Spinal cord (tissue), 10 donors: ENCODE results near the gene FITM2. TPM values are rescaled to one million over a fixed set of nuclear protein-coding genes. Genes with fewer than 3 reads are reported as not detected.

Source experiments
- DNase-seq, 6 donors: peaks; one replicate each; pipeline versions ENCODE4 v3.0.0 to v3.0.0-alpha.2; 2013 to 2015; ENCODE audit warnings: low spot score in 6 of 6, low read depth in 4 of 6
- H3K27ac ChIP-seq: one replicate; pipeline ENCODE4 v1.5.1; 2013; ENCODE audit warnings: low read depth, low read length, control low read depth
- H3K27me3 ChIP-seq: one replicate; pipeline ENCODE4 v1.6.1; 2013; ENCODE audit warnings: low read length; ENCODE audit not compliant: control insufficient read depth, insufficient read depth
- H3K36me3 ChIP-seq: one replicate; pipeline ENCODE4 v1.6.1; 2013; ENCODE audit warnings: low read length; ENCODE audit not compliant: control insufficient read depth, insufficient read depth
- H3K4me1 ChIP-seq: one replicate; pipeline ENCODE4 v1.6.1; 2013; ENCODE audit warnings: low read length; ENCODE audit not compliant: control insufficient read depth, insufficient read depth
- H3K4me3 ChIP-seq: one replicate; pipeline ENCODE4 v1.5.1; 2013; ENCODE audit warnings: low read depth, low read length, control low read depth
- H3K9me3 ChIP-seq: one replicate; pipeline ENCODE4 v1.6.1; 2013; ENCODE audit warnings: low read length; ENCODE audit not compliant: control insufficient read depth, insufficient read depth
- WGBS: methylation state at CpG from one replicate; pipeline ENCODE4 v1.1.5; 2013; ENCODE audit warnings: missing lambda C conversion rate; ENCODE audit not compliant: insufficient coverage; 5-methylcytosine and 5-hydroxymethylcytosine counted together
- polyA plus RNA-seq, 2 donors: library from polyadenylated mRNA; unstranded; fragments of 120-200 nt; gene quantifications; one replicate each; pipeline ENCODE4 v1.2.1, GENCODE V29; 2013; ENCODE audit not compliant: insufficient read length in 2 of 2
- small RNA-seq: library from RNA; depleted of rRNA; stranded (forward); fragments of <200 nt; gene quantifications from one replicate; pipeline ENCODE3, GENCODE V24; 2014; ENCODE audit warnings: low replicate concordance
- total RNA-seq, 2 donors: library from RNA; depleted of rRNA in 1 of 2; stranded (reverse); fragments of 120-200 nt in 1 of 2; fragments of >200 nt in 1 of 2; gene quantifications; one replicate each; pipeline versions ENCODE4 v1.2.3 to v1.2.4, GENCODE V29; 2013 to 2014
- donor health status: healthy.

The FITM2 gene
- total and polyA plus RNA-seq, 4 donors, result 12.5 to 16.5 (median 14.2) TPM

DNA sequence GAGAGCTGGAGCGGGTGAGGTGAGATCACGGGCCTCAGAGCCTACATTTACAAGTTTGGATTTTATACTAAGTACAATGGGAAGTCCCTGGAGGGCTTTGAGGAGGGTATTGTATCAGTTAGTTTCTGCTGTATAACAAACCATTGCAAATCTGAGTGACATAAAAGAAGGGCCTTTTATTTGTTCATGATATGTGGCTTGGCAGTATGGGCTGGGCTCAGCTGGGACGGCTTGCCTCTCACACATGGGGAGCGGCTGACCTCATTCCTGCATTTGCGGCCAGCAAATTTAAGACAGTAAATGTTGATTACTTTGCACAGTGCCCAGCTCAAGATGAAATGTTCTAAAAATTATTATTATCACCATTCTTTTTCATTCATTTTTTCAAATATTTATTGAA, 42.2 kb downstream of the FITM2 start:
- Histone ChIP-seq H3K27me3 (no peaks in the 10 kb centered on the region), H3K27ac (no peak overlapping the region), H3K36me3 (peaks cover 49% of the 10 kb centered on the region), H3K4me1 (no peaks in the 10 kb centered on the region), H3K4me3 (no peak overlapping the region), H3K9me3 (no peaks in the 10 kb centered on the region)
- 90% methylated on average over 4 of the region's 5 CpGs for WGBS
- DNase-seq, result no peak

GRCh38 chr20:44264287-44264686, 46.7 kb downstream of the FITM2 start:
- no peaks in the 10 kb centered on the region for H3K27me3 ChIP-seq
- WGBS, result 67% methylated on average over 1 of the region's 5 CpGs
- DNase-seq, result no peak
- no peaks in the 10 kb centered on the region for H3K4me1 ChIP-seq
- peaks cover 46% of the 10 kb centered on the region for H3K36me3 ChIP-seq
- H3K27ac ChIP-seq, result no peak overlapping the region
- no peak overlapping the region for H3K4me3 ChIP-seq
- H3K9me3 ChIP-seq, result no peaks in the 10 kb centered on the region

DNA sequence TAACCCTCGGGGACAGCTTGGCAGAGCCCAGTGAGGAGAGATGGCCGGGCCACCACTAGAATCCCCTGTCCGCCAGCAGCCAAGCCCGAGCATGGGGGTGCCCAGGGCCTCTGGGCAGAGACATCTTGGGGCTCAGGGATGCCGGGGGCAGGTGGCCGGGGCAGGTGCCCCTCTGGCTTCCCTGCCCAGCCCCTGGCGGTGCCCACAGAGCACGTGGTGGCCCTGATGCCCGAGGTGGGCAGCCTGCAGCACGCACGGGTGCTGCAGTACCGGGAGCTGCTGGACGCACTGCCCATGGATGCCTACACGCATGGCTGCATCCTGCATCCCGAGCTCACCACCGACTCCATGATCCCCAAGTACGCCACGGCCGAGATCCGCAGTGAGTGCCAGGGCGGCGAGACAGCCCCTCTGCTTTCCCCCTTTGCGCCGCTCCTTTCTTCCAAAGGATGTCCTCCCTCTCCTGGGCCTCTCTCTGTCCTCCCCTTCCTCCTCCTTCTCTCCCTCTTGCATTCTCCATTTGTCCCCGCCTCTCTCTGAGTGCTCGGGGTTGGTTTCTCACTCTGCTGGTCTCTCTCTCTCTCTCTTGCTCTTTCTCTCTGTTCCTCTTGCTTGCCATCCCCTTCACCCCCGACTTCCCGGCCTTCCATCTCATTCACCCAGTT, 52.6 kb downstream of the FITM2 start:
- Histone ChIP-seq H3K27ac (no peak overlapping the region), H3K27me3 (no peaks in the 10 kb centered on the region), H3K9me3 (no peaks in the 10 kb centered on the region), H3K4me1 (no peaks in the 10 kb centered on the region), H3K4me3 (no peak overlapping the region), H3K36me3 (peaks cover 39% of the 10 kb centered on the region)
- 84% methylated on average over 28 of the region's 28 CpGs for WGBS
- no peak for DNase-seq

DNA sequence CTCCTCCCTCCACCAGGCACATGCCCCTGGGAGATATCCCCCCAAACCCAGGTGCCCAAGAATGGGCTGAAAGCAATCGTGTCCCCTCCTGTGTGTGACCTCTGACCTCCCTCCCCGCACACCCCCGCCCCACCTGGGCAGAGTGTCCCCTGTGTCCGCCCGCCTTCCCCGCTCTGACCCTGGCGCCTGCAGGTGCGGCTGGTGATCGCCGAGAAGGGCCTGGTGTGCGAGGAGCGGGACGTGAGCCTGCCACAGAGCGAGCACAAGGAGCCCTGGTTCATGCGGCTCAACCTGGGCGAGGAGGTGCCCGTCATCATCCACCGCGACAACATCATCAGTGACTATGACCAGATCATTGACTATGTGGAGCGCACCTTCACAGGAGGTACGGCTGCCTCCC, 54.0 kb downstream of the FITM2 start:
- H3K27me3 ChIP-seq, result no peaks in the 10 kb centered on the region
- 89% methylated on average over 21 of the region's 21 CpGs for WGBS
- no peak for DNase-seq
- peaks cover 32% of the 10 kb centered on the region for H3K36me3 ChIP-seq
- no peak overlapping the region for H3K27ac ChIP-seq
- no peaks in the 10 kb centered on the region for H3K9me3 ChIP-seq
- no peak overlapping the region for H3K4me3 ChIP-seq
- no peaks in the 10 kb centered on the region for H3K4me1 ChIP-seq

DNA sequence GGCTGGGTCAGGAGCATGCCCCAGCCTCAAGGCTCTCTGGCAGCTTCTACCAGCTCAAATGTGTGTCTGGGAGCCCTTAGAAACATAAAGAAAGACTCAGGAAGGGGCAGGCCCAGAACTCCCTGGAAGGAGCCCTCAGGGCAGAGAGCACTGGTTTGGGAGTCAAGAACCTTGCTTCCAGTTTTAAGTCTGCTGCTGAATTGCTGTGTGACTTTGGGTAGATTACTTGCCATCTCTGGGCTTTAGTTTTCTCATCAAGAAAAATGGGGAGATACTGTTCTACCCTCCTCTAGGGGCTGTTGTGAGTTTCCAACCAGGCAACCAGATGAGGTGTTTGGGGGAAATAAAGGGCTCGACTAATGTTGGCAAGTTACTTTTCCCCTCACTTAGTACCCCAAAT, 55.1 kb downstream of the FITM2 start:
- Histone ChIP-seq H3K27ac (no peak overlapping the region), H3K27me3 (no peaks in the 10 kb centered on the region), H3K9me3 (no peaks in the 10 kb centered on the region), H3K4me1 (peaks cover 5% of the 10 kb centered on the region), H3K4me3 (no peak overlapping the region), H3K36me3 (peaks cover 37% of the 10 kb centered on the region)
- no CpG with 5 or more reads among the region's 1 CpG for WGBS
- no peak for DNase-seq

DNA sequence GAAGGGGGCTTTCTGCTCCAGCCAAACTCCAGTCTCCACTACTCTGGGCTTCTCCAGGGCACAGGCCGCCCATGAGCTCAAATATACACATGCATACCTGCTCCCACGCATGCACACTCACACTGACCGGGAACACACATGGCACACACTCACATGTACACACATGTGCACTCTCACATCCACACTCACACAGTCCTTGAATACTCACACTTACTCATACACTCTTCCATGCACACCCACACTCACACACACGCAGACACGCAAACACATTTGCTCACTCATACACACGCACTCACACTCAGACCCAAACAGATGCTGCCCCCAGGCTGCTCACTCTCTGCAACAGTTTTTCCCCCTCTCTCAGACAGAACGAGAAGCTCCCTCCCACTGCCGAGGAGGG, 56.9 kb downstream of the FITM2 start:
- no peak overlapping the region for H3K4me3 ChIP-seq
- peaks cover 5% of the 10 kb centered on the region for H3K4me1 ChIP-seq
- H3K36me3 ChIP-seq, result peaks cover 28% of the 10 kb centered on the region
- no peaks in the 10 kb centered on the region for H3K27me3 ChIP-seq
- no peak for DNase-seq
- no peak overlapping the region for H3K27ac ChIP-seq
- H3K9me3 ChIP-seq, result no peaks in the 10 kb centered on the region
- WGBS, result 98% methylated on average over 5 of the region's 8 CpGs

DNA sequence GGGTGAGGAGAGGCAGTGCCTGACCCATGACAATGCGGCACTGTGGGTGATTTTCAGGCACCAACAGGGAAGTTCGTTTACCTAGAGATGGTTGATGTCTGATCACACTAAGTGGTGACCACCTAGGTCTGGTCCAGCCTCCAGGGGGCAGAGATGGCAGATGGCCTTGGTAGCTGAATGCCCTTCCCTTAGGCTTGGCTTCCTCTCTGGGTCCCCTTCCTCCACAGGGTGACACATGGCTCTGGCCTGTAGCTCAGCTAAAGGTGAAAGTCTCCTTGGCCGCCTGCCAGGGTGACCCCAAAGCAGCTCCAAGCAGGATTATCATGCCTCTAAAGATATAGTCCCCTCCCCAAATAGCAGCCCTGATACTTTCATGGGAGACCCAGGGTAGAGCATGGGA, 57.5 kb downstream of the FITM2 start:
- Histone ChIP-seq H3K36me3 (peaks cover 23% of the 10 kb centered on the region), H3K27me3 (no peaks in the 10 kb centered on the region), H3K27ac (no peak overlapping the region), H3K9me3 (no peaks in the 10 kb centered on the region), H3K4me3 (no peak overlapping the region), H3K4me1 (peaks cover 5% of the 10 kb centered on the region)
- 61% methylated on average over 3 of the region's 3 CpGs for WGBS
- no peak for DNase-seq

Small RNA genes lying within 50 kb of the gene (small RNA-seq; reads per million reads assigned to genes)
- gene RF00019, result not detected

Other genes starting within 250 kb of the FITM2 start
- gene JPH2, start 124.0 kb downstream of the FITM2 start, total RNA-seq, result 1 to 10 TPM; 1.7 to 2.5 TPM
- 1 to 10 TPM; 1.4 to 1.6 TPM for gene JPH2, start 124.0 kb downstream of the FITM2 start, polyA plus RNA-seq
- gene OSER1, start 100.4 kb downstream of the FITM2 start, total RNA-seq, result 10 to 100 TPM; 35.2 to 38.1 TPM
- 10 to 100 TPM; 31.4 to 34.1 TPM for gene OSER1, start 100.4 kb downstream of the FITM2 start, polyA plus RNA-seq
- 10 to 100 TPM; 24.5 to 26.0 TPM for gene GDAP1L1, start 63.9 kb downstream of the FITM2 start, total RNA-seq
- gene GDAP1L1, start 63.9 kb downstream of the FITM2 start, polyA plus RNA-seq, result 100 to 1,000 TPM; 134 to 137 TPM
- gene R3HDML, start 25.8 kb upstream of the FITM2 start, total RNA-seq, result under 1 TPM in 1 of 2 donors, not detected in 1; 0.11 TPM
- gene R3HDML, start 25.8 kb upstream of the FITM2 start, polyA plus RNA-seq, result under 1 TPM in 1 of 2 donors, not detected in 1; 0.12 TPM
- under 1 TPM in 1 of 2 donors, not detected in 1; 0.22 TPM for gene HNF4A, start 44.5 kb upstream of the FITM2 start, total RNA-seq
- under 1 TPM; 0.21 to 0.29 TPM for gene HNF4A, start 44.5 kb upstream of the FITM2 start, polyA plus RNA-seq
- gene TTPAL, start 164.7 kb upstream of the FITM2 start, total RNA-seq, result 10 to 100 TPM in 1 of 2 donors, 1 to 10 TPM in 1; 7.8 to 11.4 TPM
- gene TTPAL, start 164.7 kb upstream of the FITM2 start, polyA plus RNA-seq, result 10 to 100 TPM; 15.5 to 15.9 TPM
- gene SERINC3, start 210.9 kb upstream of the FITM2 start, total RNA-seq, result 10 to 100 TPM; 54.9 to 86.9 TPM
- gene SERINC3, start 210.9 kb upstream of the FITM2 start, polyA plus RNA-seq, result 10 to 100 TPM; 93.0 to 95.5 TPM